Stimulated activated CD8-positive, alpha-beta memory T cell treated with anti-CD3 and anti-CD28 coated beads, Interleukin-15, amount 100 ng/mL, for 24 hours (primary cell): ENCODE results near the gene CHST11.
A peak's percentile ranks its signal among the peaks of the same experiment; 100 is the strongest.

Source experiments
- DNase-seq: peaks from one replicate; pipeline ENCODE4 v3.0.0-alpha.2; 2020; ENCODE audit warnings: low read depth

CHST11 gene

DNA sequence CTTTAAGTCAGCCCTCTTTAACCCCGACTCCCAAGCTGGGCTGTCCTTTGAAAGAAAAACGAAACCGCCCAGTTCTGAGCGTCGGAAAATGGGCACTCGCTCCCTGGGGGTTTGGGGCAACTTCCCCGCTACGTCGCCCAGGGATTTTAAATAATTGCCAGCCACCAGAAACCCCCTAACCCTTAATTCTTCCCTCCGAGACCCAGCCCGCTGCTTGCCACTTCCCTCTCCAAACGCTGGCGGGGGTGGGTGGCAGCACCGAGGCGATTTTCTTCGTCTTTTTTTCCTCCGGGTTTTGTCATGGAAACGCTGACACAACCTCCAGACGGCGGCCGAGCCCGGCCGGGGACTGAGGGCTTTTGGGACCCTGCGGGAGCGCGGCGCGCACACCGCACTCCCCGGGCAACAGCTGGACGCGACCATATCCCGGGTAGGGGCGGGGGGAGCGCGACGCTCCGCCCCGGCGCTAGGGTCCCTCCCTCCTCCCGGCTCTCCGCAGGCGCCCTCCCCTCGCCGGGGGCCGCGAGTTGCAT is at the start of gene CHST11:
TSS of gene CHST11 (plus strand) at position 532 of the 533 bp plus-strand sequence.
- peak; percentile 54 for DNase-seq

DNA sequence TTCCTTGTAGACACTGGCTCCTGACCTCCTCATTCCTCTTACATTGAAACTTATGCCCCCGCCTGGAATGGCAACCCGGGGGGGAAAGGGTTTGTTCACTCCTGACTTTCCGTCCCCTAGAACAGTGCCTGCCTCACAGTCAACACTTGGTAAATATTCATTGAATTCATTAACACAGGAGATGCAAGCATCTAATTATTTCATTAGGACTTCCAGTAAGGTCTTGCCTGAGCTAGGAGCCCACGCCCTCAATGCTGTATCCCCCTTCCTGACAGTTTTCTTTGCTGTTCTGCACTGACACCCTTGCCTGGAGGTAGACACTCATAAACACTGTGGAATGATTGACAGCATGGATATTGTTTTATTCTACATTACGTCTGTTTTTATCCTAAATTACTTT is 49.3 kb upstream of the CHST11 start:
- no peak for DNase-seq

DNA sequence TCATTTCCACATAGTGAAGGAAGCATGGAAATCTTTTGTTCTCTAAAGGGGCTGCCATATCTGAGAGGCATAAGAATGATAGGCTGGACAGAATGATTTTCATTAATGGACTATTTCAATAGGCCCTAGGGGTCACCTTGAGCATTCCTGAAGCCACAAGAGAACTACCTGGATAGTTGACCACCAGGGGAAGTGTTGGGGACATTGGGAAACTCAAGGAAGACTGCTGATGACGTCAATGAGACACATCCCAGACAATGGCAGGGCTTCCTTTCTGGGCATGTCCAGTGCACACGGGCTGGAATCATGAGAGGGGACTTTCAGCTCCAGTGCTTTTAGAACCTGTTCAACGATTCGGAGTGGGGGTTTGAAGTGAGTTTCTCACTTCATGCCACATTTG is 48.8 kb upstream of the CHST11 start:
- no peak for DNase-seq

DNA sequence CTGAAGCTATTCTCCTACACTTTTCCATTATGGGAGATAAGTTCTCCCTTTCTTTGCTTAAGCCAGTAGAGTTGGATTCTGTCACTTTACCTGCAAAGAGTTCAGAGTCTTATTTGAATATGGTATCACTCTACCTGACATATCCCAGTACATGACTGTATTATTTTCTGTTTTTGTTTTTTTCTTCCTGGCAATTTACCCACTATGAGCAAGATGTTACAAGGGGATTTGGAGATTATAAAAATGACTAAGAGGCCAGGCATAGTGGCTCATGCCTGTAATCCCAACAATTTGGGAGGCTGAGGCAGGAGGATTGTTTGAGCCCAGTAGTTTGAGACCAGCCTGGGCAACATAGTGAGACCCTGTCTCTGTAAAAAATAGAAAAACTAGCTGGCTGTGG is 46.4 kb upstream of the CHST11 start:
- DNase-seq = no peak

DNA sequence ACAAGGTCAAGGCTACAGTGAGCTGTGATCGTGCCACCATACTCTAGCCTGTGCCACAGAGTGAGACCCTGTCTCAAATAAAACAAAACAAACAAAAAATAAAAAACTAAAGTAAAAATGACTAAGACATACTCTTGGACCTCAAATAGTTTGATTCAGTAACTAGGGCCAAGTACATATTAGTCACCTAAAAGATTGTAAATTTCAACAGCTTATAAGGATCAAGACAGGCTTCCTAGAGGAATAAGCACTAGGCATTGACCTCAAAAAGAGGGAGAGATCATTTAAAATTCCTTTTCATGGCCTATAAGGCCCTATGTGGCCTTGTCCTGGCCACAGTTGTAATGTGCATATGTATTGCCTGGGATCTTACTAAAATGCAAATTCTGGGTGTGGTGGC is 46.0 kb upstream of the CHST11 start:
- DNase-seq = no peak

DNA sequence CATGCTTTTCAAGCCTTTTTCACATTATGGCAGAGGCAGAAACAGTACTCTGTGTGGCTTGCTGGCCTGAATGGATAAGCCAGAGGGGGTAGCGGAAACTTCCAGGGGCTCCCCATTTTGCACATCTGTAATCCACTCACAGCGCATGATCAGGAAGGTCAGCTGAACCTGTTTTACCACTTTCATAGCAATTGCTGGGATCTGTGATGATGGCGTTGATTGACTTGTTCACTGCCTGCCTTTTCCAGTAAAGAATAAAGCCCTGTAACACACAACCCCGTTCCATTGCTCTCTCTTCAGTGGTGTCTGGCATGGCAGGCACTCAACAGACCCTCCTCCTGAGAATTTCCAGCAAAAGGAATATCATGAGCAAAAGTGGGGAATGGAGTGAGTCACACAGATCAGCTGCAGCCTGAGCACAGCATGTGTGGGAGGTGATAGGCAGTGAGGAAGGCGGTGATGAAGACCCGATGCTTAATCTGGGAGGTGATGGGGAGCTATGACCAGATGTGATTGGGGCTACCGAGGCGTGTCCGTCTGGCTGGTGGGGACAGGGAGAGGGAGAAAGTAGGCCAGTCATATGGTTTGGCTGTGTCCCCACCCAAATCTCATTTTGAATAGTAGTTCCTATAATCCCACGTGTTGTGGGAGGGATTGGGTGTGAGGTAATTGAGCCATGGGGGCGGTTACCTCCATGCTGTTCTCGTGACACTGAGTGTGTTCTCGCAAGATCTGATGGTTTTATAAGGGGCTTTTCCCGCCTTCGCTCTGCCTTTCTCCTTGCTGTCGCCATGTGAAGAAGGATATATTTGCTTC is 44.7 kb upstream of the CHST11 start:
- DNase-seq = no peak

DNA sequence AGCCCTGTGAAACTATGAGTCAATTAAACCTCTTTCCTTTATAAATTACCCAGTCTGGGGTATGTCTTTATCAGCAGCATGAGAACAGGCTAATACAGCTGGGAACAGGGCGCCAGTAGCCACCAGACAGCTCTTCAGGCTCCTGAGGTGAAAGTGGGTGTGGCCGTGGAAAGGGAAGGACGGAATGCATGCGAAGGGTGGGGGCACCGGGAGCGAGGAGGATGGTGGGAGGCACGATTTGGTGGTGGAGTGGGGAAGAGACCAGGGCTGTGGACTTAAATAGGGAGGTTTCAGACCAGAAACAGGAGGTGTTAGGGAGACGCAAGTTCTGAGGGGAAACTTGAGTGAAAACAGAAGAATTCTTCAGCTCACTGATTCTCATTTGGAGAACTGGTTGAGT is 44.1 kb upstream of the CHST11 start:
- no peak for DNase-seq

DNA sequence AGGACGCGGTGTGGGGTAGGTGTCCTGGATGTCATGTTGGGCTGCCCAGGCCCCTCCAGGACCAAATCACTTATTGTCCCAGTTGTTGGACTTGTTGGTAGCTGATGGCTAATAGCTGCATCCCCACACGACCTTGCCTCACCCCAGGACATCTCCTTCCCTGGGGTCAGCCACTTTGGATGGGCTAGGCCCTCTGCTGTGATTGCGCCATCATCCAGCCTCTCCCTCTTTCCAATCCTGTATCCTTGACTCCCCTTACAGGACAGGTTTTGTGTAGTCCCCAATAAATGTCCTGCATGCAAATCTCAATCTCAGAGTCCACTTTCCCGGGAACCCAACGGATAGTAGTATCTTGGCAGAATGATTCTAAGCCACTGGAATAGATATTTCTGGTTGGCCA is 43.4 kb upstream of the CHST11 start:
- no peak for DNase-seq

DNA sequence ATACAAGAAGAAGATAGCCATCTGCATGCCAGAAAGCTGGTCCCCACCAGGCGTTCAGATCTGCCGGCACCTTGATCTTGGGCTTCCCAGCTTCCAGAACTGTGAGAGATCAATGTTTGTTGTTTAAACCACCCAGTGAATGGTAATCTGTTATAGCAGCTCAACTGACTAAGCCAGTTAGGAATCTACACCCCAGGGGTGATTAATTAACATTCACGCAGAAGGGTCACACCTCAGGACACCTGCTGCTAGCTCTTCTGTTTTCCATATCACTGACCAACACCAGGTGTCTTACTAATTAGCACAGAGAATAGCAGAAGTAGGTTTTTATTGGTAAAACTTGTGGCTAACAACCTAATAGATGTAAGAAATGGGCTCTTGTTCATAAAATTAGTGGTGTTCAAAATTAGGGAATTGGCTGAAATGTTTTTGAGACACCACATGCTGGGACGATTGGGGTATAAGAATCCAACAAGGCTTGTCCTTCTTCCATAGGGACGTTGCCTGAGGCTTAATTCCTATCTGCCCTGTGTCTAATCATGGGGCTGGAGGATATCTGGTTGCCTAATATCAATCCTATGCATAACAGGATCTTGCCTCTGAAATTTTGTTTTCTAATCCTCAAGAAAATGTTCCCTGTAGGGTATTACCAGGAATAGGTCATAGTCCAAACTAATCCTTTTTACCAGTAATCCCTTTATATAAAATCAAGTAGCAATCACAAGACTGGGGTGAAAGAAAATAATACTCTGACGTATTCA is 42.0 kb upstream of the CHST11 start:
- no peak for DNase-seq

GRCh38 chr12:104415342-104415980 is 41.3 kb upstream of the CHST11 start:
- no peak for DNase-seq

DNA sequence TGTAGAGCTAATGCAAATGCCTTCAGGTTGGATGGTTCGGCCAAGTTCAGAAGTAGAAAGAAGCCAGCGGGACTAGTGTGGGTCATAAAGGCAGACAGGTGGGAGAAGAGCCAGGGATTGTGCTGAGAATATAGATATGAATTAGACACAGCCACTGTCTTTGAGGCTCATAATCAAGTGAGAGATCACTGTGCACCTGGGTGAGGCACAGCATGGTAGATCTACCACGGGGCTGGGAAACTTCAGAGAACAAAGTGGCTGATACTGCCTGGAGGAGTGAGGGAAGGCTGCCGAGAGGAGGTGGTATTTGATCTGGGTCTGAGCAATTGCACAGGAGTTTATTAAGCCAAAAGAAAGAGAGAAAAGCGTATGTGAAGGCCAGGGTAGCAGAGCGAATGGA is 40.6 kb upstream of the CHST11 start:
- no peak for DNase-seq

DNA sequence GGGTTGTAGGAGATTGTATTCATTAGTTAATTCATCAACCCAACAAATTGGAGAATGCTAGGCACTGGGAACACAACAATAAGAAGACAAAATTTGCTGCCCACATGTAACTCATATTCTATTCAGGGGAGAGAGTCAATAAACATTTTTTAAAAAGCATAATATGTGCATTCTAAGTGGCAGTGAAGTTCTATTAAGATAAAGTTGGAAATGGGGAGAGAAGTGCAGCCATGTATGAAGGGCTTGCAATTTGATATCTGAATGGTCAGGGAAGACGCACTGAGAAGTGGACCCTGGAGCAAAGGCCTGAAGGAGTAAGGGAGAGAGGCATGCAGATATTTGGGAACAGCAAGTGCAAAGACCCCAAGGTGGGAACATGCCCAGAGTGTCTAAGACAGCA is 40.2 kb upstream of the CHST11 start:
- DNase-seq = no peak

GRCh38 chr12:104419717-104420116 is 37.0 kb upstream of the CHST11 start:
- DNase-seq = no peak

DNA sequence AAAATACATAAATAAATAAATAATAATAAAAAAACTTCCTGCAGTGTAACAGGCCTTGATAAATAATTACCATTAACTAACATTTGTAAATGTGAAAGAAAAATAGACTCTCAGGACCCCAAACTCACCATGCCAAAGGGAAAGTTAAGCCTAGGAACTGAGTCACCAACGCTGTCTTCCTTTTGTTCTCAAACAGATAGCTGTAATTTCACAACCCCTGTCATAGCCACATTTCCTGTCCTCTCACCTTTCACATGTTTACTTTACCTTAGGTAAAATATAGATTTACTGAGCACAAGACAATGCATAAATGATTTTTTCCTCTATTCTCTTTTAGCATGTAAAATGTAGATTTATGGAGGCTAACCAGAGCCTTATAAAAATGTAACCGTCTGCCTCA is 35.9 kb upstream of the CHST11 start:
- DNase-seq = no peak

GRCh38 chr12:104421343-104421742 is 35.4 kb upstream of the CHST11 start:
- no peak for DNase-seq

DNA sequence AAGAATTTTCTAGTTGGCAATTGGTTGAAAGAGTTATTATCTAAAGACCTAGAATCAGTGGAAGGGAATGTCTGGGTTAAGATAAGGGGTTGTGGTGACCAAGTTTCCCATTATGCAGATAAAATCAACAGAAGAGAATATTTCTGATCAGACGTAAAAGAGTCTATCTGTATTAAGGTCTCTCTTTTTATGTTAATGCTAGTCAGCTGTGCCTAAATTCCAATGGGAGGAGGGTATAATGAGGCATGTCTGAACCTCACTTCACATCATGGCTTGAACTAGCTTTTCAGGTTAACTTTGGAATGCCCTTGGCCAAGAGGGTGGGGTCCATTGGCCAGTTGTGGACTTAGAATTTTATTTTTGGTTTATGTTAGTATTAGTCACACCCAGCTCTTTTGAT is 34.3 kb upstream of the CHST11 start:
- DNase-seq = no peak

GRCh38 chr12:104423273-104423672 is 33.5 kb upstream of the CHST11 start:
- DNase-seq = no peak

GRCh38 chr12:104423809-104424208 is 32.9 kb upstream of the CHST11 start:
- DNase-seq = no peak

GRCh38 chr12:104424955-104425354 is 31.8 kb upstream of the CHST11 start:
- no peak for DNase-seq

GRCh38 chr12:104425614-104426013 is 31.1 kb upstream of the CHST11 start:
- no peak for DNase-seq

DNA sequence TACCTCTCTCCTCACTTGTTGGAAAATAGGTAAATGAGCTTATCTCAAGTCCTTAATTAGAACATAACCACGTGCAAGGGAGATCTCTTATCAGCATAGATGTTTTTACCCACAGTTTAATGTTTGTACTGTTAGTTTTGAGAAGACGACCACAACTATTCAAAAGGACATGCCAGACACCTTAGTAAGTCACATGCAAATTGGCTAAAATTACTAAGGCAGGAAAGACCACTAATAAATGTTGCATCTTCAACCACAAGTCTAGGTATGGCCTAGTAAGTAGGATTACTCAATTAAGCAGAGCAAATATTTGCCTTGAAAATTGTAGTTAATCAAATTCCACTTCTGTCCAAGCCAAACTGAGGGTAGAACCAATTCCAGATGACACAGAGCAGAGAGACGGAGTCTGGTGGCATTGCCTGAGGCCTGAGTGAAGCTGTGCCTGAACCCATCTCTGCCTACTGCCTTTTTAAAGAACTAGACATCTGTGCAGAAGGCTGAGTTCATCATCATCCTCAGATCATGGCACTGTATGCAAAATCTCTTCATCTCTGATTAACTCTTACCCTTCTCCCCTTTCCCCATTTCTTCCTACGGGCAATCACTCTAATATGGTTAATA is 29.7 kb upstream of the CHST11 start:
- DNase-seq = no peak

DNA sequence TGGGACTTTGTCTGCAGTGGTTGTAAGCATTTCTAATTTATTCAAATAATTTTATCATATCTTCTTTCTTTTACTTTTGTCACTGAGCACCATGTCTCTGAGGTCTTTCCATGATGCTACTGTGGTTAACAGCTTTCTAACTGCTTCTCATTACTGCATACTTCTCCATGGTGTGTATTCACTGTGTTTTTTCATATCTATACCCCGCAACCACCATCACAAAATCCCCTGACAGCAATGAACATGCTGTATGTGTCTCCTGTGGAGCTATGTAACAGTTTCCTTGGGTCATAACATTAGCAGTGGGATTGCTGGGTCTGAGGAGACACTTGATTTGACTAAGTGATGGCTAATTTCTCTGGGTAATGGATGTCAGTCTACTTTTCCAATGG is 29.2 kb upstream of the CHST11 start:
- DNase-seq = no peak
